Measurements from ENCODE around the gene TMEM88. TPM values are rescaled to one million over a fixed set of nuclear protein-coding genes. Genes with fewer than 3 reads are reported as not detected.

The TMEM88 gene
- total and polyA plus RNA-seq, 2 of the 13 experiments (the other 11 are each of a cell fraction or from before 2014, with no cell fraction given): 0.31 to 0.66 TPM

- TF ChIP-seq ZNF674 (CRISPR knock-in tag; IDR thresholded peaks at IDR 0.05; ENCODE audit: low read depth) (no peak), TGIF2 (CRISPR knock-in tag; IDR thresholded peaks at IDR 0.05) (no peak), SUZ12 (IDR thresholded peaks at IDR 0.05; ENCODE audit: low read depth, low read length) (no peak), GPBP1L1 (CRISPR knock-in tag; IDR thresholded peaks at IDR 0.05) (no peak), AKAP8 (CRISPR knock-in tag; IDR thresholded peaks at IDR 0.05) (peak; percentile 70; the same call in 1 of the 2 replicates), ZSCAN22 (CRISPR knock-in tag; IDR thresholded peaks at IDR 0.05) (no peak), THAP9 (CRISPR knock-in tag; IDR thresholded peaks at IDR 0.05; ENCODE audit: borderline replicate concordance) (no peak), TOE1 (CRISPR knock-in tag; IDR thresholded peaks at IDR 0.05) (no peak), KDM3A (CRISPR knock-in tag; IDR thresholded peaks at IDR 0.05; ENCODE audit: low read depth) (peak; percentile 92), FOSL1 (CRISPR knock-in tag; IDR thresholded peaks at IDR 0.05; ENCODE audit: borderline replicate concordance) (no peak), ZBTB3 (CRISPR knock-in tag; IDR thresholded peaks at IDR 0.05; ENCODE audit: borderline replicate concordance, low read depth) (no peak), NCOA1 (CRISPR knock-in tag; IDR thresholded peaks at IDR 0.05) (no peak), ZFY (CRISPR knock-in tag; IDR thresholded peaks at IDR 0.05) (no peak), ZNF547 (CRISPR knock-in tag; IDR thresholded peaks at IDR 0.05) (no peak), BCL6 (CRISPR knock-in tag; IDR thresholded peaks at IDR 0.05) (peak; percentile 30; the same call in 1 of the 2 replicates), HNRNPLL (IDR thresholded peaks at IDR 0.05; ENCODE audit: low read depth, low read length, poor library complexity, severe bottlenecking) (peak; percentile 63), ZNF138 (CRISPR knock-in tag; IDR thresholded peaks at IDR 0.05; ENCODE audit: low read depth) (peak; percentile 24; the same call in 1 of the 2 replicates), SRF (IDR thresholded peaks at IDR 0.05; ENCODE audit: low read depth, low read length) (peak; percentile 11; the same call in 1 of the 2 replicates), ATF7 (IDR thresholded peaks at IDR 0.05) (no peak), ATF7 (CRISPR knock-in tag; IDR thresholded peaks at IDR 0.05) (no peak), POLR2AphosphoS2 (IDR thresholded peaks at IDR 0.05; ENCODE audit: low read depth, low read length) (no peak), CHD4 (IDR thresholded peaks at IDR 0.05; ENCODE audit: borderline replicate concordance, low read length) (no peak), PHF20 (CRISPR knock-in tag; IDR thresholded peaks at IDR 0.05) (no peak), ZNF629 (CRISPR knock-in tag; conservative IDR thresholded peaks at IDR 0.05) (no peak), FOXA3 (CRISPR knock-in tag; IDR thresholded peaks at IDR 0.05) (peak; percentile 71)
- TF ChIP-seq, protein P1, sequence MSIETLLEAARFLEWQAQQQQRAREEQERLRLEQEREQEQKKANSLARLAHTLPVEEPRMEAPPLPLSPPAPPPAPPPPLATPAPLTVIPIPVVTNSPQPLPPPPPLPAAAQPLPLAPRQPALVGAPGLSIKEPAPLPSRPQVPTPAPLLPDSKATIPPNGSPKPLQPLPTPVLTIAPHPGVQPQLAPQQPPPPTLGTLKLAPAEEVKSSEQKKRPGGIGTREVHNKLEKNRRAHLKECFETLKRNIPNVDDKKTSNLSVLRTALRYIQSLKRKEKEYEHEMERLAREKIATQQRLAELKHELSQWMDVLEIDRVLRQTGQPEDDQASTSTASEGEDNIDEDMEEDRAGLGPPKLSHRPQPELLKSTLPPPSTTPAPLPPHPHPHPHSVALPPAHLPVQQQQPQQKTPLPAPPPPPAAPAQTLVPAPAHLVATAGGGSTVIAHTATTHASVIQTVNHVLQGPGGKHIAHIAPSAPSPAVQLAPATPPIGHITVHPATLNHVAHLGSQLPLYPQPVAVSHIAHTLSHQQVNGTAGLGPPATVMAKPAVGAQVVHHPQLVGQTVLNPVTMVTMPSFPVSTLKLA (IDR thresholded peaks at IDR 0.05): no peak
These were observed 3.2 kb upstream of the TMEM88 start (continued) for GRCh38 chr17:7851438-7852261.

Measured in HepG2 (cell line).